ENCODE data around the gene SMARCA4.

GRCh38 chr19:10927730-10928562 lies 32.9 kb upstream of the SMARCA4 start:
- TF ChIP-seq CTCF (IDR thresholded peaks at IDR 0.05; ENCODE audit: poor library complexity) (no peak), EZH2phosphoT487 (IDR thresholded peaks at IDR 0.05; ENCODE audit: low read depth, severe bottlenecking, unreplicated experiment) (no peak)

All from hepatocyte (in vitro differentiated cells).